Mucosa of rectum (tissue), 2 donors: ENCODE results near the gene SH3BP2.

Experiments used
- H3K27ac ChIP-seq, 2 donors: one replicate each; pipeline ENCODE4 v1.7.0; 2013; ENCODE audit warnings: inconsistent platforms in 2 of 2, low read depth in 2 of 2, low read length in 2 of 2
- H3K27me3 ChIP-seq, 2 donors: one replicate each; pipeline ENCODE4 v1.7.0; 2013; ENCODE audit warnings: low read length in 2 of 2; ENCODE audit not compliant: control insufficient read depth in 2 of 2, insufficient read depth in 2 of 2
- H3K36me3 ChIP-seq, 2 donors: one replicate each; pipeline ENCODE4 v1.7.0; 2013; ENCODE audit warnings: low read length in 2 of 2; ENCODE audit not compliant: control insufficient read depth in 2 of 2, insufficient read depth in 2 of 2
- H3K4me1 ChIP-seq, 2 donors: one replicate each; pipeline ENCODE4 v1.7.0; 2013; ENCODE audit warnings: low read length in 2 of 2, mild to moderate bottlenecking in 1 of 2; ENCODE audit not compliant: control insufficient read depth in 2 of 2, insufficient read depth in 2 of 2
- H3K4me3 ChIP-seq, 2 donors: one replicate each; pipeline ENCODE4 v1.7.0; 2013; ENCODE audit warnings: low read length in 2 of 2
- H3K9ac ChIP-seq, 2 donors: one replicate each; pipeline ENCODE4 v1.7.0; 2013; ENCODE audit warnings: low read length in 2 of 2, low read depth in 1 of 2, mild to moderate bottlenecking in 1 of 2
- H3K9me3 ChIP-seq, 2 donors: one replicate each; pipeline ENCODE4 v1.7.0; 2013; ENCODE audit warnings: low read length in 2 of 2; ENCODE audit not compliant: control insufficient read depth in 2 of 2
- donor health status: healthy.
- donor health status: Normal muscosa, but diverticular disease.

Gene SH3BP2

DNA sequence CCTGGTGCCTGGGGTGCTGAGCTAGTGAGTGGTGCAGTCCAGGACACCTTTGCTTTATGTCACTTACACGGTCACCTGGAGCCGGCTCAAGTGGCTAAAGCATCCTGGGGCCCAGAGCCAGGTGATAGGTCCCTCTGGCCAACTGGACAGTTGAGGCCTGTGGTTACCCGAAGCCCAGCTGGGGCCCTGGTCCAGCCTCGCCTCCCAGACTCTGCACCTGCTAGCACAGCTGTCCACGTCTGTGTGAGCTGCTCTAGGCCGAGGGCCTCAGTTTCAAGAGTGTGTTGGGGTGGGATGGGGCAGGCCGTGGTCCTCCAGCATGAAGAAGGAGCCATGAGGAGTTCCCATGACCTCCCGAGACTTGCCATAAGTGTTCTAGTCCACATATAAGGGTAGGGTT lies 43.1 kb downstream of the SH3BP2 start:
- Histone ChIP-seq H3K36me3 (peaks cover 28 to 36% of the 10 kb centered on the region in 2 donors), H3K9me3 (no peaks in the 10 kb centered on the region), H3K4me1 (peaks cover 6 to 18% of the 10 kb centered on the region in 2 donors), H3K9ac (no peak overlapping the region), H3K27ac (peak overlapping the region in 1 of 2 donors; percentile 23), H3K27me3 (no peaks in the 10 kb centered on the region), H3K4me3 (no peak overlapping the region)

GRCh38 chr4:2836391-2836859 lies 43.5 kb downstream of the SH3BP2 start:
- H3K9ac ChIP-seq, result no peak overlapping the region
- H3K27ac ChIP-seq, result no peak overlapping the region

DNA sequence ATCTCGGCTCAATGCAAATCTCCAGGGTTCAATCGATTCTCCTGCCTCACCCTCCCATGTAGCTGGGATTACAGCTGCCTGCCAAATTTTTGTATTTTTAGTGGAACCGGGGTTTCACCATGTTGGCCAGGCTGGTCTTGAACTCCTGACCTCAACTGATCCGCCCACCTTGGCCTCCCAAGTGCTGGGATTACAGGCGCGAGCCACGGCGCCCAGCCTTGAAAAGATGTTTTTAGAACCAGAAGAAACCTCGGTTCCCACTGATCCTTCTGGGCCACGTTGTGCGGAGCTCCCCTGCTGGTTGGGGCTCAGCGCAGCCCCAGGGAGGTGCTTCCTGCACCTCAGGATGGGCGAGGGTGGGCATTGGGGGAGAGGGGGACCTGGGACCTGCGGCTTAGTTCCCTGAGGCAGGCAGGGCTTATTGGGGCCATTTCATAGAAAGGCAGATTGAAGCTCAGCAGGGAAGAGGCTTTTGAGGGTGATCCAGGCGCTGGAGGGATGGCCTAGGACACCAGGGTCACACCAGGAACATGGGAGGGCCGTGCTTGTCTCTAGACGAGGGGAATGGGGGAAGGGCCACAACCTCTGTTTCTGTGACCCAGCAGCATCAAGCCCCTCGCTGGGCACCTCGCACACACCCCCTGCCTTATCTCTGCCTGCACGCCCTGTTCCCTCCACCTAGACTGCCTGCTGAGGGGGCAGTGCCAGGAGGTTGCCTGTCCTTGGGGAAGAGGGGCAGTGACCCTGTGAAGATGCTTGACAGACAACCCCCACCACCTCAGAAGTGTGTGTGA lies 44.4 kb downstream of the SH3BP2 start:
- H3K9ac ChIP-seq, result peak overlapping the region; percentile 0 to 18
- H3K27me3 ChIP-seq, result no peaks in the 10 kb centered on the region
- peaks cover 19 to 25% of the 10 kb centered on the region in 2 donors for H3K36me3 ChIP-seq
- H3K9me3 ChIP-seq, result no peaks in the 10 kb centered on the region
- H3K4me3 ChIP-seq, result no peak overlapping the region
- H3K4me1 ChIP-seq, result peaks cover 6 to 18% of the 10 kb centered on the region in 2 donors
- peak overlapping the region; percentile 53 to 75 for H3K27ac ChIP-seq

More at GRCh38 chr4:2836391-2836859, 43.5 kb downstream of the SH3BP2 start:
- no peaks in the 10 kb centered on the region for H3K9me3 ChIP-seq
- peaks cover 6 to 18% of the 10 kb centered on the region in 2 donors for H3K4me1 ChIP-seq
- no peaks in the 10 kb centered on the region for H3K27me3 ChIP-seq
- no peak overlapping the region for H3K4me3 ChIP-seq
- peaks cover 24 to 32% of the 10 kb centered on the region in 2 donors for H3K36me3 ChIP-seq

DNA sequence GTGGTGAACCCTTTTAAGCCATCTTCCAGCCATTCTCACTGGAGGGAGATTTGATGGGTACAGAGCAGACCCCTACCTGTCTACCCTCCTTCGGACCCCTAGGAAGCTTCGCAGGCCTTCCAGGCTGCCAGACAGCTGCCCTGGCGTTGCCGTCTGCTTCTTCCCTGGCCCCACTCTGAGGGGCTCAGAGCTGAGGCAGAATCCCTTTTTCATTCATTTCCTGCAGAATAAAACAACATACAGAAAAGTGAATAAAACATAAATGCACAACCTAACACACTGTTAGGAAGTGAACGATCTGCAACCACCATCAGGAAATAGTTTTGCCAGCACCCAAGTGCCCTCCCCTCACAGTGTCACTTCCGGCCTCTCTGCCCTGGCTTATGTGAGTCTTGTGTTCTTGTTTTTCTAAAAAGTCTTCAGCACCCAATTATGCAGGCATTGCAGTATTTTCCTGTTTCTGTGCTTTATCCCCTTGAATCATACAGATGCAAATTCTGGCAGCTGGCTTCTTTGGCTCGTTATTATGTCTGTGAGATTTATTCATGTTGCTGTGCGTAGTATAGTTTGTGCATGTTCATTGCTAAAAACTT lies 45.1 kb downstream of the SH3BP2 start:
- Histone ChIP-seq H3K27me3 (no peaks in the 10 kb centered on the region), H3K27ac (peak overlapping the region; percentile 53 to 75), H3K9me3 (no peaks in the 10 kb centered on the region), H3K4me3 (peak overlapping the region in 1 of 2 donors; percentile 59), H3K4me1 (peaks cover 11 to 18% of the 10 kb centered on the region in 2 donors), H3K36me3 (peaks cover 16 to 20% of the 10 kb centered on the region in 2 donors), H3K9ac (peak overlapping the region; percentile 0 to 18)

DNA sequence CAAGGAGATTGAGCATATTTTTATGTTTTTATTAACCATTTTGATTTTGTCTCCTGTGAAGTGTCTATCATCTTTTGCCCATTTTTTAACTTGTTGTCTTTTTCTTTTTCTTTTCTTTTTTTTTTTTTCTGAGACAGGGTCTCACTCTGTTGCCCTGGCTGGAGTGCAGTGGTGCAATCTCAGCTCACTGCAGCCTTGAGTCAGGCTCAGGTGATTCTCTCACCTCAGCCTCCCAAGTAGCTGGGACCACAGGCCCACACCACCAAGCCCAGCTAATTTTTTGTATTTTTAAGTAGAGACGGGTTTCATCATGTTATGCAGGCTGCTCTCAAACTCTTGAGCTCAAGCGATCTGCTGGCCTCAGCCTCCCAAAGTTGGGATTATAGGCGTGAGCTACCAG lies 46.2 kb downstream of the SH3BP2 start:
- Histone ChIP-seq H3K27ac (peak overlapping the region in 1 of 2 donors; percentile 75), H3K36me3 (peaks cover 8 to 11% of the 10 kb centered on the region in 2 donors), H3K9me3 (no peaks in the 10 kb centered on the region), H3K27me3 (no peaks in the 10 kb centered on the region), H3K4me1 (peaks cover 12 to 18% of the 10 kb centered on the region in 2 donors), H3K9ac (no peak overlapping the region), H3K4me3 (no peak overlapping the region)

- Histone ChIP-seq H3K4me3 (peak overlapping the region; percentile 84 to 86), H3K27me3 (no peaks in the 10 kb centered on the region), H3K4me1 (peaks cover 9 to 21% of the 10 kb centered on the region in 2 donors), H3K27ac (peak overlapping the region; percentile 87 to 90), H3K9ac (peak overlapping the region; percentile 87 to 89), H3K9me3 (no peaks in the 10 kb centered on the region), H3K36me3 (no peaks in the 10 kb centered on the region)
These were observed 49.9 kb downstream of the SH3BP2 start for GRCh38 chr4:2842687-2843262.

DNA sequence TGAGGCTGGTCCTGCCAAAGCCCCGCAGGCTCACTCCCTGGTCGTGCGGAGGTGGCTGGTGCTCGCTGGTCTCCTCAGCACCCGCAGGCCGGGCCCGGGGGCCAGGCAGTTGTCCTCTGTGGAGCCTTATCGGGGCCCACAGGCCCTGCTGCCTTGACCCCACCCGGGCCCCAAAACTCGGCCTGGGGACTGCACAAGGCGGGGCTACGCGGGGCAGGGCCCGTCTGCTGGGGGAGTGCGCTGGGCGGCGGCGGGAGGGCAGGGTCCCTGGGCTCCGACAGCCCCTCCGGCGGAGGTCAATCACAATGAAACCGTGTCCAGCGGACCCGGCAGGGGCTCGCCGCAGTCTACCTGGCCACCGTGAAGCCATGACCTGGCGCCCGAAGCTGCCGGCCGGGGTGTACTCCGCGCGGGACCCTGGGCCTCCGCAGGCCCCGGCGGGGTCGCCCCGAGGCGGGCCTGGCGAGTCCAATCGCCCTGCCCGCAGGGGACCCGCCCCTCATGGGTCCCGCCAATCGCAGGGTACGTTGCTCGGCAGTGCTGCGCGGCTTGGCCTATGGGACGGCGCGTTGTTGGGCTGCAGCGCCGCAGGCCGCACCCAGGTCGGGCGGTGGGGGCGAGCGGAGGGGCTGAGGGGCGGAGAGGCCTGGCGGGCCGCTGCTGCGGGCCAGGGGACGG lies 50.5 kb downstream of the SH3BP2 start, which contains the start of gene ADD1:
Gene ADD1, plus strand, starts transcription at position 582 of the 678 bp plus-strand sequence. CDS start 32,072 bp downstream, outside the sequence.
- Histone ChIP-seq H3K4me3 (peak within 1 kb of the TSS; percentile 84 to 86), H3K9me3 (no peaks in the 10 kb centered on the region), H3K27ac (peak within 1 kb of the TSS; percentile 87 to 90), H3K4me1 (peaks cover 8 to 25% of the 10 kb centered on the region in 2 donors), H3K36me3 (no peaks in the 10 kb centered on the region), H3K27me3 (no peaks in the 10 kb centered on the region), H3K9ac (peak within 1 kb of the TSS; percentile 87 to 89)

DNA sequence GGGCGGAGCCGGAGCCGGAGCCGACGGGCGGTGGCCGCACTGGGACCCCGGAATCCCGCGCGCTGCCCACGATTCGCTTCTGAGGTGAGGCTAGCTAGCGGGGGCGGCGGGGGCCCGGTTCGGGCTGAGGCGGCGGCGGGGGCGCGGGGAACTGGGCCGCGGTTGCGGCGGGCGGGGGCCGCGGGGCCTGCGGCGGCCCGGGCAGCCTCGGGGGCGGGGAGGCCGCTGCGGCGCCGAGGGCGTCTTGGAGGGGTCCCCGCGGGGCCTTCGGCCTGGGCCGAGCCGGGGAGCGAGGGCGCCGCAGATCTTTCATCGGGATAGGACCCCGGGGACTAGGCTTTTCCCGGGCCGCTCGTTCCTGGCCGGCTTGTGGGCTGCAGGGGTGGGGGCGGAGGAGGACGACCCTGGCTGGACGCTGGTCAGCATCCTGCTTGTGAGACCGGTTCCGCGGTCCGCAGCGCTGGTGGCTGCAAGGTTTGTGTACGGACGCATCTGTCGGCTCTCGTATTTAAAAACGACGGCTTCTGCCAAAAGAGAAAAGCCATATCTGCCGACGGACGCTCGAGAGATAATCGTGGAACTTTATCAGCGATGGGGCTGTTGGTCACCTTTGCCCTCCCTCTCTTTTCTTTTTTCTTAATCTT lies 51.2 kb downstream of the SH3BP2 start:
- Histone ChIP-seq H3K36me3 (no peaks in the 10 kb centered on the region), H3K27me3 (no peaks in the 10 kb centered on the region), H3K4me1 (peaks cover 8 to 32% of the 10 kb centered on the region in 2 donors), H3K4me3 (peak overlapping the region; percentile 84 to 86), H3K9me3 (no peaks in the 10 kb centered on the region), H3K27ac (peak overlapping the region; percentile 87 to 90), H3K9ac (peak overlapping the region; percentile 84 to 89)

- Histone ChIP-seq H3K27ac (no peak overlapping the region), H3K9ac (no peak overlapping the region), H3K4me3 (no peak overlapping the region)
These were observed 53.3 kb downstream of the SH3BP2 start for GRCh38 chr4:2846172-2846571.

More at GRCh38 chr4:2846172-2846571, 53.3 kb downstream of the SH3BP2 start:
- Histone ChIP-seq H3K27me3 (no peaks in the 10 kb centered on the region), H3K4me1 (peaks cover 17 to 41% of the 10 kb centered on the region in 2 donors), H3K36me3 (no peaks in the 10 kb centered on the region), H3K9me3 (no peaks in the 10 kb centered on the region)
